Measurements from ENCODE around the gene TBCE. TPM values are rescaled to one million over a fixed set of nuclear protein-coding genes. Genes with fewer than 3 reads are reported as not detected.

Gene TBCE, protein sequence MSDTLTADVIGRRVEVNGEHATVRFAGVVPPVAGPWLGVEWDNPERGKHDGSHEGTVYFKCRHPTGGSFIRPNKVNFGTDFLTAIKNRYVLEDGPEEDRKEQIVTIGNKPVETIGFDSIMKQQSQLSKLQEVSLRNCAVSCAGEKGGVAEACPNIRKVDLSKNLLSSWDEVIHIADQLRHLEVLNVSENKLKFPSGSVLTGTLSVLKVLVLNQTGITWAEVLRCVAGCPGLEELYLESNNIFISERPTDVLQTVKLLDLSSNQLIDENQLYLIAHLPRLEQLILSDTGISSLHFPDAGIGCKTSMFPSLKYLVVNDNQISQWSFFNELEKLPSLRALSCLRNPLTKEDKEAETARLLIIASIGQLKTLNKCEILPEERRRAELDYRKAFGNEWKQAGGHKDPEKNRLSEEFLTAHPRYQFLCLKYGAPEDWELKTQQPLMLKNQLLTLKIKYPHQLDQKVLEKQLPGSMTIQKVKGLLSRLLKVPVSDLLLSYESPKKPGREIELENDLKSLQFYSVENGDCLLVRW
- total RNA-seq (2021; ENCODE audit: unreplicated experiment) (20.8 TPM), Bru-seq, nascent RNA (percentile 59 among the genes with signal in this experiment), BruChase-seq, experiment 1, labeled RNA remaining after a 6-hour chase (percentile 42 among the genes with signal in this experiment), BruChase-seq, experiment 2, labeled RNA remaining after a 2-hour chase (percentile 43 among the genes with signal in this experiment)
- 9.7 and 17.6 TPM in 2 replicates for polyA plus RNA-seq (2012)
- long read RNA-seq, full-length matches to known transcripts: 14 of 21 reads
- long read RNA-seq, partial matches to known transcripts: 4 of 21 reads
- long read RNA-seq, other reads (novel, unspliced or antisense): 3 of 21 reads

DNA sequence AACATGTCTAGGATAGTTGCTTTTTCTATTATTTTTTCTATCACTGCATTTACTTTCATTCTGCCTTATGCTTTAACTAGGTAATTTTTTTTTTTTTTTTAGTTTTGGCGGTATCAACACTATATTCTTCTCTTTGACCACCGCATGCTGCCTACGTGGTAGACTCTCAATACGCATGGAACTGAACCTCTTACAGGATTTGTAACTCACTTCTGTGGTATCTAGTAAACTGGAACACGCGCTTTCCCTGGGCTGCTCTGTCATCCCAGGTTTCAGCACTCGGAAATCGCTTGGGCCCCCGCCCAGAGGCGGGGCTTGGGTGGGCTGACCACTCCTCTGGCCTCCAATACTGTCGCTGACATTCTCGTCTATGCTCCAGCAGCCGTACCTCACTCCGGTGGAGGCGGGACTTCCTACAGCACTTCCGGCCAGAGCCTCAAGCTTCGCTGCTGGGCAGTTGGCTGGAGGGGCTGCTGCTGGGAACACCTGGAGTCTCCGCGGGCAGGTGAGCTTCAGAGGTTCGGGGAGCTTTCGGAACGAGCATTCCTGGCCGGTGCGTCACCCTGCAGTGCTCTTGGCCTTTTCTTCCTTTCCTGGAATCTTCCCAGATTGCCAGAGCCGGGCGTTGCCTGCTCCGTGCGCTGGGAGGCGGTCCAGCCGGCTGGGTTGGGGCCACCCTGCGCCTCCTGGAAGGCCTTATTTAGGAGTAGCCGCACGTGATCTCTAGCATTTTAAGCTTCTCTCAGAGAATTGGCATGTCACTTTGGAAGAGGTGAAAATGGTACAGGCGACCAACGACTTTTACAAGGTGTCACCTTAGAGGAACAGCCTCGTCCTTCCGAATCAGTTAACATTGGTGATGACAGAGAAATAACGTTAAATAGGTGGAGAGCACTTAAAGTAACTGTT, at the start of gene TBCE:
Gene TBCE (plus strand): TSS at position 428 of the 909 bp plus-strand sequence. CDS start 12,623 bp downstream, outside the sequence.
- Histone ChIP-seq H3K79me2 (ENCODE audit: insufficient read depth, low read length) (peaks cover 37% of the 10 kb centered on the region), H3K9me3 (ENCODE audit: control insufficient read depth in 1 of 2, insufficient read depth in 1 of 2, low read depth in 1 of 2, low read length in 2 of 2) (no peaks in the 10 kb centered on the region), H3K4me3 (replicated peaks in 1 of 2; ENCODE audit: low read depth in 1 of 2, low read length in 2 of 2) (peak within 1 kb of the TSS; percentile 84 to 87), H3K9me2 (ENCODE audit: insufficient read depth) (no peaks in the 10 kb centered on the region), H3K9ac (ENCODE audit: low read length) (peak within 1 kb of the TSS; percentile 76), H2AFZ (ENCODE audit: low read depth, low read length, poor library complexity, severe bottlenecking) (no peak within 1 kb of the TSS), H3K36me3 (ENCODE audit: control insufficient read depth in 1 of 2, insufficient read depth in 2 of 2, low read length in 2 of 2) (no peaks in the 10 kb centered on the region), H4K20me1 (ENCODE audit: insufficient read depth) (no peaks in the 10 kb centered on the region), H3K4me1 (ENCODE audit: control insufficient read depth in 1 of 2, insufficient read depth in 2 of 2, low read length in 2 of 2) (peaks cover 0 to 18% of the 10 kb centered on the region in 2 experiments; a peak in 3 of 4 replicates), H3K27ac (ENCODE audit: low read depth, low read length) (peak within 1 kb of the TSS; percentile 81), H3K27me3 (ENCODE audit: insufficient read depth, low read length) (no peaks in the 10 kb centered on the region), H3K4me2 (ENCODE audit: low read length) (peak within 1 kb of the TSS; percentile 85)
- peak; percentile 97 for DNase-seq (ENCODE audit: low read depth, low spot score)
- ChIA-PET CTCF (interaction anchor here (0.9 kb wide), 1 partner anchor 48 kb away, joined by 3 read pairs; no protein-coding TSS in a partner anchor), POLR2A (interaction anchor here (0.7 to 1.3 kb wide), 7 partner anchors 9 to 137 kb away, joined by 3 to 10 read pairs (median 3); partner anchors contain the start of genes ARID4B, B3GALNT2 and GGPS1), RAD21 (ENCODE audit: low non-redundant PET in 1 of 2, low total read pairs in 2 of 2, uncharacterized antibody in 2 of 2, unreplicated experiment in 2 of 2) (interaction anchor here in 1 of 2 experiments (1.0 kb wide), 1 partner anchor 264 kb away, joined by 4 read pairs; no protein-coding TSS in a partner anchor)
- TSS peak; percentile 77 for BruUV-seq (replicated peaks)
- ATAC-seq: peak; percentile 98
- intact Hi-C loops (cut with micrococcal nuclease): loop anchor here (1.0 to 2.0 kb wide), 2 partner anchors 39 to 138 kb away; partner anchors contain the start of genes ARID4B, B3GALNT2 and GGPS1
- no peak for TF ChIP-seq EZH2phosphoT487 (IDR thresholded peaks at IDR 0.05; ENCODE audit: borderline replicate concordance)
- TF ChIP-seq, protein P1, sequence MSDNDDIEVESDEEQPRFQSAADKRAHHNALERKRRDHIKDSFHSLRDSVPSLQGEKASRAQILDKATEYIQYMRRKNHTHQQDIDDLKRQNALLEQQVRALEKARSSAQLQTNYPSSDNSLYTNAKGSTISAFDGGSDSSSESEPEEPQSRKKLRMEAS (IDR thresholded peaks at IDR 0.05): peak; percentile 83
- no peak; the same call in 1 of the 2 replicates for TF ChIP-seq SIN3A (IDR thresholded peaks at IDR 0.05; ENCODE audit: low read depth)
- TF ChIP-seq, protein P2, sequence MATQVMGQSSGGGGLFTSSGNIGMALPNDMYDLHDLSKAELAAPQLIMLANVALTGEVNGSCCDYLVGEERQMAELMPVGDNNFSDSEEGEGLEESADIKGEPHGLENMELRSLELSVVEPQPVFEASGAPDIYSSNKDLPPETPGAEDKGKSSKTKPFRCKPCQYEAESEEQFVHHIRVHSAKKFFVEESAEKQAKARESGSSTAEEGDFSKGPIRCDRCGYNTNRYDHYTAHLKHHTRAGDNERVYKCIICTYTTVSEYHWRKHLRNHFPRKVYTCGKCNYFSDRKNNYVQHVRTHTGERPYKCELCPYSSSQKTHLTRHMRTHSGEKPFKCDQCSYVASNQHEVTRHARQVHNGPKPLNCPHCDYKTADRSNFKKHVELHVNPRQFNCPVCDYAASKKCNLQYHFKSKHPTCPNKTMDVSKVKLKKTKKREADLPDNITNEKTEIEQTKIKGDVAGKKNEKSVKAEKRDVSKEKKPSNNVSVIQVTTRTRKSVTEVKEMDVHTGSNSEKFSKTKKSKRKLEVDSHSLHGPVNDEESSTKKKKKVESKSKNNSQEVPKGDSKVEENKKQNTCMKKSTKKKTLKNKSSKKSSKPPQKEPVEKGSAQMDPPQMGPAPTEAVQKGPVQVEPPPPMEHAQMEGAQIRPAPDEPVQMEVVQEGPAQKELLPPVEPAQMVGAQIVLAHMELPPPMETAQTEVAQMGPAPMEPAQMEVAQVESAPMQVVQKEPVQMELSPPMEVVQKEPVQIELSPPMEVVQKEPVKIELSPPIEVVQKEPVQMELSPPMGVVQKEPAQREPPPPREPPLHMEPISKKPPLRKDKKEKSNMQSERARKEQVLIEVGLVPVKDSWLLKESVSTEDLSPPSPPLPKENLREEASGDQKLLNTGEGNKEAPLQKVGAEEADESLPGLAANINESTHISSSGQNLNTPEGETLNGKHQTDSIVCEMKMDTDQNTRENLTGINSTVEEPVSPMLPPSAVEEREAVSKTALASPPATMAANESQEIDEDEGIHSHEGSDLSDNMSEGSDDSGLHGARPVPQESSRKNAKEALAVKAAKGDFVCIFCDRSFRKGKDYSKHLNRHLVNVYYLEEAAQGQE (IDR thresholded peaks at IDR 0.05; ENCODE audit: low read depth): no peak
- TF ChIP-seq TCF7L2 (IDR thresholded peaks at IDR 0.05; ENCODE audit: borderline replicate concordance, extremely low read depth, insufficient read depth, insufficient read length): no peak
- TF ChIP-seq FOSL1 (IDR thresholded peaks at IDR 0.05; ENCODE audit: low read depth): peak; percentile 78
- TF ChIP-seq SRF (IDR thresholded peaks at IDR 0.05; ENCODE audit: low read depth): peak; percentile 97
- TF ChIP-seq ZFX (IDR thresholded peaks at IDR 0.05): no peak
- peak; percentile 99 for TF ChIP-seq POLR2AphosphoS5 (IDR thresholded peaks at IDR 0.05; ENCODE audit: low read depth, low read length)
- TF ChIP-seq, protein P3, sequence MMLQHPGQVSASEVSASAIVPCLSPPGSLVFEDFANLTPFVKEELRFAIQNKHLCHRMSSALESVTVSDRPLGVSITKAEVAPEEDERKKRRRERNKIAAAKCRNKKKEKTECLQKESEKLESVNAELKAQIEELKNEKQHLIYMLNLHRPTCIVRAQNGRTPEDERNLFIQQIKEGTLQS (IDR thresholded peaks at IDR 0.05): no peak
- TF ChIP-seq EGR1 (IDR thresholded peaks at IDR 0.05; ENCODE audit: low read depth): 0 out of 2 replicates have a peak, but pooled peaks have one; percentile 11
- TF ChIP-seq CBX3 (IDR thresholded peaks at IDR 0.05; ENCODE audit: low read depth): peak; percentile 74; the same call in 1 of the 2 replicates
- peak; percentile 71 for TF ChIP-seq YY1 (IDR thresholded peaks at IDR 0.05; ENCODE audit: extremely low read depth, insufficient replicate concordance, low read depth, low read length)
- no peak for TF ChIP-seq RAD21 (IDR thresholded peaks at IDR 0.05; ENCODE audit: low read depth)
- TF ChIP-seq CEBPB (IDR thresholded peaks at IDR 0.05; ENCODE audit: low read depth): no peak

Data from HCT116 (cell line).